PC-9 (cell line): ENCODE data around the gene RAPSN. TPM values are rescaled to one million over a fixed set of nuclear protein-coding genes. Genes with fewer than 3 reads are reported as not detected.

ENCODE experiments used
- BruUV-seq: library from RNA; stranded (reverse); fragments of 400-500 nt; replicated peaks from 2 replicates; lab custom pipeline; 2021; lab: Mats Ljungman, UMichigan
- CTCF ChIA-PET: fragments of 300-600 bp; sonication (Branson Sonifier 250); formaldehyde crosslinking; loops from one replicate; lab custom pipeline; 2022; ENCODE audit warnings: antibody characterized with exemption; lab: Charles Lee
- POLR2A ChIA-PET: fragments of 300-600 bp; sonication (Branson Sonifier 250); formaldehyde crosslinking; loops from one replicate; lab custom pipeline; 2022; ENCODE audit warnings: antibody characterized with exemption; ENCODE audit not compliant: unreplicated experiment; lab: Charles Lee
- DNase-seq, 2 experiments: peaks; one replicate each; pipeline versions ENCODE4 v3.0.0 to v3.0.0-alpha.2; 2015 to 2022; ENCODE audit warnings: mixed read lengths in 1 of 2
- H2AFZ ChIP-seq: fragments of 200-600 bp; sonication (generic); 2 replicates; pipeline ENCODE4 v1.8.1; 2017; ENCODE audit warnings: antibody characterized with exemption
- H3F3A ChIP-seq: fragments of 200-600 bp; sonication (generic); 2 replicates; pipeline ENCODE4 v1.8.1; 2017; ENCODE audit warnings: antibody characterized with exemption, mild to moderate bottlenecking, low read depth; ENCODE audit not compliant: insufficient read depth
- H3K27ac ChIP-seq: fragments of 200-600 bp; sonication (generic); 2 replicates; pipeline ENCODE4 v1.6.1; 2016; ENCODE audit warnings: mixed run types
- H3K27me3 ChIP-seq: fragments of 200-600 bp; sonication (generic); 2 replicates; pipeline ENCODE4 v1.6.1; 2016; ENCODE audit warnings: low read depth, mixed run types; ENCODE audit not compliant: insufficient read depth
- H3K36me3 ChIP-seq: fragments of 200-600 bp; sonication (generic); 2 replicates; pipeline ENCODE4 v1.6.1; 2016; ENCODE audit warnings: low read depth, mixed run types
- H3K4me1 ChIP-seq: fragments of 200-600 bp; sonication (generic); replicated peaks from 2 replicates; pipeline ENCODE4 v1.6.1; 2016; ENCODE audit warnings: mixed run types; ENCODE audit not compliant: insufficient read depth
- H3K4me2 ChIP-seq: fragments of 200-600 bp; sonication (generic); 2 replicates; pipeline ENCODE4 v1.6.1; 2017; ENCODE audit warnings: mixed run types
- H3K4me3 ChIP-seq: fragments of 200-600 bp; sonication (generic); 2 replicates; pipeline ENCODE4 v1.6.1; 2016; ENCODE audit warnings: mixed run types
- H3K79me2 ChIP-seq: fragments of 200-600 bp; sonication (generic); 2 replicates; pipeline ENCODE4 v1.6.1; 2017; ENCODE audit warnings: low read depth, mixed run types
- H3K9me2 ChIP-seq: fragments of 200-600 bp; sonication (generic); 2 replicates; pipeline ENCODE4 v1.8.1; 2017; ENCODE audit warnings: mild to moderate bottlenecking; ENCODE audit not compliant: insufficient read depth
- H3K9me3 ChIP-seq: fragments of 200-600 bp; sonication (generic); 2 replicates; pipeline ENCODE4 v1.8.1; 2016; ENCODE audit warnings: low read depth; ENCODE audit not compliant: insufficient read depth
- H4K20me1 ChIP-seq: fragments of 200-600 bp; sonication (generic); 2 replicates; pipeline ENCODE4 v1.8.1; 2017; ENCODE audit not compliant: insufficient read depth
- CTCF ChIP-seq: fragments of 200-600 bp; sonication (generic); conservative IDR thresholded peaks from 2 replicates; pipeline ENCODE4 v1.6.1; 2017; ENCODE audit warnings: mixed run types, antibody characterized with exemption, mild to moderate bottlenecking, moderate library complexity
- EZH2 ChIP-seq: fragments of 200-600 bp; sonication (generic); IDR thresholded peaks from 2 replicates; pipeline ENCODE4 v1.8.0; 2017; ENCODE audit warnings: antibody characterized with exemption, low read depth
- intact Hi-C: fragments of 100-400 bp; cut with micrococcal nuclease; formaldehyde crosslinking; loops from one replicate; pipeline ENCODE4 v1.10.0; 2022; ENCODE audit not compliant: unreplicated experiment
- total RNA-seq: library from RNA; stranded (reverse); gene quantifications from 2 replicates; pipeline ENCODE4 v1.2.3, GENCODE V29; 2021

RAPSN gene
- total RNA-seq, 1 experiment from 2014 or later = 7.3 TPM

DNA sequence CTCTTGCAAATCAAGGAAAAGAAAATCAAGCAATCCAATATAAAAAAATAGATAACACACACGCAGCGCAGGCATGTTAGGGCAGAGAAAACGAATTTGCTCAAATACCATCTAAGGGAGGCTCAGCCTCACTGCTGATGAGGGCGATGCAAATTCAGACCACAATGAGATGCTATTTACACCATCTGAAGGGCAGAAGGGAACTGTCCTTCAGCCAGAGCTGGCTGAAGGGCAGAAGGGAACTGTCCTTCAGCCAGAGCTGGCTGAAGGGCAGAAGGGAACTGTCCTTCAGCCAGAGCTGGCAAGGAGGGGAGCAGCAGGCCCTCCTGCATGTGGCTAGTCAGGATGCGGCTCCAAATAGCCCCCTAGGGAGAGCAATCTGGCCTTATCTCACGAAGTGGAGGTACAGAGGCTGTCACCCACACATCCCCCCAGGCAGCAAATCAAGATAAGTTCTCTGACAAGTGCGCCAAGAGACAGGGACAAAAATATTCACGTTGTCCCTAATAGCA, 48.1 kb downstream of the RAPSN start:
- Histone ChIP-seq H3F3A (peaks cover 11% of the 10 kb centered on the region), H3K79me2 (no peaks in the 10 kb centered on the region), H2AFZ (no peak overlapping the region), H3K9me2 (no peaks in the 10 kb centered on the region), H3K9me3 (no peaks in the 10 kb centered on the region), H3K27me3 (no peaks in the 10 kb centered on the region), H3K27ac (no peak overlapping the region), H3K4me2 (no peak overlapping the region), H3K36me3 (no peaks in the 10 kb centered on the region), H4K20me1 (no peaks in the 10 kb centered on the region), H3K4me3 (no peak overlapping the region), H3K4me1 (no peaks in the 10 kb centered on the region)
- ChIA-PET CTCF (no interaction called here), POLR2A (no interaction called here)
- DNase-seq = peak in 1 of 2 experiments; percentile 33
- intact Hi-C loops = no loop called here
- no TSS peak for BruUV-seq
- TF ChIP-seq CTCF (no peak), EZH2 (no peak)

- no peak for DNase-seq
- intact Hi-C loops = no loop called here
- TF ChIP-seq CTCF = no peak
- no peak for TF ChIP-seq EZH2
- peaks cover 11% of the 10 kb centered on the region for H3F3A ChIP-seq
- H3K9me3 ChIP-seq = no peaks in the 10 kb centered on the region
- no TSS peak for BruUV-seq
- peak overlapping the region; percentile 58 for H3K4me2 ChIP-seq
- no peak overlapping the region for H3K27ac ChIP-seq
- H3K36me3 ChIP-seq = no peaks in the 10 kb centered on the region
- ChIA-PET CTCF (no interaction called here), POLR2A (no interaction called here)
- H3K4me1 ChIP-seq = no peaks in the 10 kb centered on the region
- no peaks in the 10 kb centered on the region for H4K20me1 ChIP-seq
- H3K4me3 ChIP-seq = peak overlapping the region; percentile 36; the same call in 1 of the 2 replicates
- H2AFZ ChIP-seq = no peak overlapping the region
- H3K79me2 ChIP-seq = no peaks in the 10 kb centered on the region
- no peaks in the 10 kb centered on the region for H3K9me2 ChIP-seq
- no peaks in the 10 kb centered on the region for H3K27me3 ChIP-seq
These were observed 48.8 kb downstream of the RAPSN start for GRCh38 chr11:47399860-47400767.

DNA sequence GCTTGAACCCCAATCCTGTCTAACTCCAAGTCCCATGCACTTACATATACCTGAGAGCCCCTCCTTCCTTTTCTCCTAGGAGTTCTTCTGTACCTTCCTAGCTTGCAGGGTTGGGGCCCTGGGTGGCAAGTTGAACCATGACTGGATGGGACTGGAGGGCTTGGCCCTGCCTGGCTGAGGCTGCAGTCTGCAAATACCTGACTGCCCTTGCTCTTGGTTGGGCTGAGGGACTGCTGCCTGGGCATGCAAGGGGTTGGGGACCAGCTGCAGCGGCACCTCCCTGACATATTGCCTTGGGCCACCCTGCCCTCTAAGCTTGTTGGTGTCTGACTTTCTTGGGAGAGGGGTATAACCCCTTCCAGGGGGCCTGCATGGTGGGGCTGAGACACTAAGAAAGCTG, 50.4 kb downstream of the RAPSN start:
- Histone ChIP-seq H3K9me2 (no peaks in the 10 kb centered on the region), H3K27me3 (no peaks in the 10 kb centered on the region), H3K9me3 (no peaks in the 10 kb centered on the region), H3K4me3 (no peak overlapping the region), H3K79me2 (no peaks in the 10 kb centered on the region), H3K27ac (no peak overlapping the region), H2AFZ (no peak overlapping the region), H3F3A (peaks cover 11% of the 10 kb centered on the region), H3K4me2 (no peak overlapping the region), H3K4me1 (no peaks in the 10 kb centered on the region), H3K36me3 (no peaks in the 10 kb centered on the region), H4K20me1 (no peaks in the 10 kb centered on the region)
- TF ChIP-seq EZH2 (no peak), CTCF (no peak)
- no peak for DNase-seq
- ChIA-PET CTCF (no interaction called here), POLR2A (no interaction called here)
- intact Hi-C loops = no loop called here
- BruUV-seq = no TSS peak
